Fibroblast of lung (primary cell): Measurements from ENCODE around the gene DDX20. TPM values are rescaled to one million over a fixed set of nuclear protein-coding genes. Genes with fewer than 3 reads are reported as not detected.

Experiments used
- DNase-seq, 2 donors: peaks; one replicate each; pipeline versions ENCODE4 v3.0.0 to v3.0.0-alpha.2; 2010; ENCODE audit warnings: low read depth in 2 of 2
- H2AFZ ChIP-seq: 2 replicates; pipeline ENCODE4 v1.5.1; 2012; ENCODE audit warnings: low read length, control low read depth, inconsistent platforms
- H3K27ac ChIP-seq: 2 replicates; pipeline ENCODE4 v1.5.1; 2011; ENCODE audit warnings: low read length, control low read depth; ENCODE audit not compliant: insufficient read depth
- H3K27me3 ChIP-seq: 2 replicates; pipeline ENCODE4 v1.5.1; 2011; ENCODE audit warnings: mild to moderate bottlenecking, low read length; ENCODE audit not compliant: control insufficient read depth, insufficient read depth
- H3K36me3 ChIP-seq: 2 replicates; pipeline ENCODE4 v1.5.1; 2011; ENCODE audit warnings: low read length; ENCODE audit not compliant: control insufficient read depth, insufficient read depth
- H3K4me1 ChIP-seq: 2 replicates; pipeline ENCODE4 v1.5.1; 2011; ENCODE audit warnings: low read length; ENCODE audit not compliant: control insufficient read depth, insufficient read depth; ENCODE audit errors: extremely low read depth
- H3K4me2 ChIP-seq: 2 replicates; pipeline ENCODE4 v1.5.1; 2011; ENCODE audit warnings: low read length, control low read depth; ENCODE audit not compliant: insufficient read depth; ENCODE audit errors: extremely low read depth
- H3K4me3 ChIP-seq, 4 experiments: fragments of 200-600 bp in 1 of 4; sonication (generic) in 1 of 4; replicated peaks in 1 of 4; 2 replicates each; pipeline ENCODE4 v1.5.1; 2011 to 2016; ENCODE audit warnings: low read length in 4 of 4, low read depth in 3 of 4, mild to moderate bottlenecking in 3 of 4, control low read depth in 2 of 4, inconsistent platforms in 1 of 4, mixed read lengths in 1 of 4; ENCODE audit not compliant: insufficient read depth in 1 of 4; ENCODE audit errors: control extremely low read depth in 1 of 4
- H3K79me2 ChIP-seq: 2 replicates; pipeline ENCODE4 v1.5.1; 2012; ENCODE audit warnings: mild to moderate bottlenecking, low read length, inconsistent platforms; ENCODE audit not compliant: control insufficient read depth, insufficient read depth
- H3K9ac ChIP-seq: 2 replicates; pipeline ENCODE4 v1.5.1; 2011; ENCODE audit warnings: mild to moderate bottlenecking, low read length, control low read depth; ENCODE audit not compliant: insufficient read depth
- H3K9me3 ChIP-seq: 2 replicates; pipeline ENCODE4 v1.5.1; 2012; ENCODE audit warnings: low read depth, low read length; ENCODE audit not compliant: control insufficient read depth, insufficient read depth
- H4K20me1 ChIP-seq: 2 replicates; pipeline ENCODE4 v1.5.1; 2011; ENCODE audit warnings: low read length; ENCODE audit not compliant: control insufficient read depth, insufficient read depth; ENCODE audit errors: extremely low read depth
- CTCF ChIP-seq, 2 donors: IDR thresholded peaks in 1 of 2; conservative IDR thresholded peaks in 1 of 2; 1 replicate in 1 of 2; 2 replicates in 1 of 2; pipeline ENCODE4 v1.5.1; 2011 to 2012; ENCODE audit warnings: low read length in 2 of 2, control low read depth in 1 of 2, inconsistent platforms in 1 of 2, low read depth in 1 of 2, mild to moderate bottlenecking in 1 of 2
- EZH2 ChIP-seq: IDR thresholded peaks from 2 replicates; pipeline ENCODE4 v1.5.1; 2012; ENCODE audit warnings: low read length, control low read depth, mild to moderate bottlenecking; ENCODE audit errors: missing control alignments
- polyA plus RNA-seq, 2 donors: library from polyadenylated mRNA; depleted of rRNA in 1 of 2; stranded (reverse) in 1 of 2; unstranded in 1 of 2; fragments of >200 nt; gene quantifications; 2 replicates each; pipeline ENCODE4 v1.2.1, GENCODE V29; 2011 to 2012; ENCODE audit warnings: missing spikeins in 1 of 2
- total RNA-seq: library from RNA; depleted of rRNA; stranded (reverse); fragments of >200 nt; gene quantifications from 2 replicates; pipeline ENCODE4 v1.2.1, GENCODE V29; 2014

DDX20 gene
- total and polyA plus RNA-seq, 2 donors (not counting 1 experiment from before 2014, with no cell fraction given): 8.4 to 22.2 TPM

GRCh38 chr1:111761717-111762116, 6.0 kb downstream of the DDX20 start:
- peaks cover 14% of the 10 kb centered on the region for H3K79me2 ChIP-seq
- no peak for DNase-seq
- no peaks in the 10 kb centered on the region for H4K20me1 ChIP-seq
- no peak for TF ChIP-seq EZH2
- TF ChIP-seq CTCF (conservative IDR thresholded peaks at IDR 0.05 in 1 of 2, IDR thresholded peaks at IDR 0.05 in 1 of 2; ENCODE audit: low read depth in 1 of 2, low read length in 2 of 2): no peak
- H3K27ac ChIP-seq: no peak overlapping the region
- no peak overlapping the region for H3K9ac ChIP-seq
- no peak overlapping the region for H3K4me2 ChIP-seq
- no peak overlapping the region for H3K4me3 ChIP-seq
- H3K9me3 ChIP-seq: no peaks in the 10 kb centered on the region
- H2AFZ ChIP-seq: no peak overlapping the region
- peaks cover 9% of the 10 kb centered on the region for H3K4me1 ChIP-seq
- no peaks in the 10 kb centered on the region for H3K27me3 ChIP-seq
- peaks cover 6% of the 10 kb centered on the region for H3K36me3 ChIP-seq

GRCh38 chr1:111762332-111762731, 6.6 kb downstream of the DDX20 start:
- H3K9ac ChIP-seq: no peak overlapping the region

GRCh38 chr1:111768023-111768422, 12.3 kb downstream of the DDX20 start:
- DNase-seq: no peak
- no peak overlapping the region for H2AFZ ChIP-seq
- no peak overlapping the region for H3K9ac ChIP-seq
- no peak overlapping the region for H3K4me2 ChIP-seq
- H3K27me3 ChIP-seq: no peaks in the 10 kb centered on the region
- no peak for TF ChIP-seq EZH2
- H3K4me3 ChIP-seq: no peak overlapping the region
- no peak overlapping the region for H3K27ac ChIP-seq
- peaks cover 3% of the 10 kb centered on the region for H3K36me3 ChIP-seq
- no peaks in the 10 kb centered on the region for H3K4me1 ChIP-seq
- no peaks in the 10 kb centered on the region for H3K9me3 ChIP-seq
- H4K20me1 ChIP-seq: no peaks in the 10 kb centered on the region
- H3K79me2 ChIP-seq: no peaks in the 10 kb centered on the region

More at GRCh38 chr1:111762332-111762731, 6.6 kb downstream of the DDX20 start:
- no peaks in the 10 kb centered on the region for H4K20me1 ChIP-seq
- no peaks in the 10 kb centered on the region for H3K27me3 ChIP-seq
- H3K36me3 ChIP-seq: peaks cover 6% of the 10 kb centered on the region
- no peak overlapping the region for H3K4me3 ChIP-seq
- no peak for DNase-seq
- peaks cover 8% of the 10 kb centered on the region for H3K79me2 ChIP-seq
- H3K4me2 ChIP-seq: no peak overlapping the region
- no peaks in the 10 kb centered on the region for H3K9me3 ChIP-seq
- H2AFZ ChIP-seq: no peak overlapping the region
- H3K27ac ChIP-seq: no peak overlapping the region
- TF ChIP-seq EZH2 (no peak), CTCF (conservative IDR thresholded peaks at IDR 0.05 in 1 of 2, IDR thresholded peaks at IDR 0.05 in 1 of 2; ENCODE audit: low read depth in 1 of 2, low read length in 2 of 2) (no peak)
- H3K4me1 ChIP-seq: peaks cover 7% of the 10 kb centered on the region
